NCI-H526 treated with DMSO at 0.1 percent for 48 hours (cell line): ENCODE results near the gene TRPM4.
"Not testable (repeated sequence)": the region's sequence is repeated elsewhere in the genome, so short reads cannot be mapped to it uniquely, and the experiment has no call there.

Experiments used
- DNase-seq: peaks from one replicate; lab custom pipeline; 2025; lab: John Stamatoyannopoulos, UW

The TRPM4 gene

DNA sequence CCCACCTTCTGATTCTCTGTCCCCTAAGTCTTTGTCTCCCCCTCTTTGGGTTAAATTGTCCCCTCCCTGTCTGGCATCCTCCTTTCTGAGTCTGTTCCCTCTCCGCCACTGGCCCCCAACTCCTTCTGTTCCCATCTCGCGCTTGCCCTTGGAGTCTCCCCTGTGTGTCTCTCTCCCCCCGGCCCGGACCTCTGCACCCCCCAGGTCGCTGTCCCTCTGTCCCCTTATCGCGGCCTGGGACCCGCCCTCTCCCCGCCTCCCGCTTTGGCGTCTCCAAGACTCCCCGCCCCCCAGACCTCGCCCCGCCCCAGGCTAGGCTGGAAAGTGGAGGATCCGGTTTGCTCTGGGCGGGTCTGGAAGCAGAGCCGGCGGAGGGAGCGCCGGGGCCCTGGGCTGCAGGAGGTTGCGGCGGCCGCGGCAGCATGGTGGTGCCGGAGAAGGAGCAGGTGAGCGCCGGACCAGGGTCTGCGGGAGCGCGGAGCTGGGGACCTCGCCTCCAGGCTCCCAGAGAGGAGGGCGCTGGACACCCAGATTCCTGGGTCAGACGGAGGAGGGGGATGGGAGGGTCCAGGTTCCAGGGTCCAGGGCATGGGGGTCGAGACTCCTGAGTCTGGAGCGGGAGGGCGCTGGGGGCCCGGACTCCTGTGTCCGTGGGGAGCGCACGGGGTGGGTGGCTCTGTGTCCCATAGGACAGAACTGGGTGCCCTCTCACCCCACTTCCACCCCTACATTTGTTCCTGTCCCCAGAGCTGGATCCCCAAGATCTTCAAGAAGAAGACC lies at the start of gene TRPM4:
Gene TRPM4, plus strand, starts transcription at position 348 of the 780 bp plus-strand sequence. Its CDS starts 75 bp downstream, at position 423.
- DNase-seq = peak; percentile 78

DNA sequence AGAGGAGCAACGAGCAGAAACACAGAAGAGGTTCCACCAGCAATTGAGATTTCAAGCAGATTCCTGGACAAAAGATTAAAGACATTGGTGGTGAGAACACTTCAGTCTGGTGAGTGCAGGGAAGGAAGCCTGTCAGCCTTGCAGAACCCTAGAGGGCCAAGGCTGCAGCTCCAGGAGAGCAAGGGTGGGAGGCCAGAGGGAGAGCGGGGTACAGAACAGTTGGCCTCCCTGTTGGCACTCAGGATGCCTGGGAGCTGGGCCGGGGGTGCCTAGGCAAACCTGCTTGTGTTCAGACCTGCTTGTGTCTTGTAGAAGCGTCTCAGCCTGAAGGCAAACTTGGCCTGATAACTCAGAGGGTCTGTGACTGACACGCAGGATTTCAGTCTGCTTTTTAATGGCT lies 48.5 kb upstream of the TRPM4 start:
- DNase-seq = no peak

GRCh38 chr19:49109569-49110233 lies 47.9 kb upstream of the TRPM4 start:
- no peak for DNase-seq

GRCh38 chr19:49110567-49110966 lies 47.0 kb upstream of the TRPM4 start:
- DNase-seq = no peak

- no peak for DNase-seq
Observed at GRCh38 chr19:49111218-49111998, 46.2 kb upstream of the TRPM4 start.

DNA sequence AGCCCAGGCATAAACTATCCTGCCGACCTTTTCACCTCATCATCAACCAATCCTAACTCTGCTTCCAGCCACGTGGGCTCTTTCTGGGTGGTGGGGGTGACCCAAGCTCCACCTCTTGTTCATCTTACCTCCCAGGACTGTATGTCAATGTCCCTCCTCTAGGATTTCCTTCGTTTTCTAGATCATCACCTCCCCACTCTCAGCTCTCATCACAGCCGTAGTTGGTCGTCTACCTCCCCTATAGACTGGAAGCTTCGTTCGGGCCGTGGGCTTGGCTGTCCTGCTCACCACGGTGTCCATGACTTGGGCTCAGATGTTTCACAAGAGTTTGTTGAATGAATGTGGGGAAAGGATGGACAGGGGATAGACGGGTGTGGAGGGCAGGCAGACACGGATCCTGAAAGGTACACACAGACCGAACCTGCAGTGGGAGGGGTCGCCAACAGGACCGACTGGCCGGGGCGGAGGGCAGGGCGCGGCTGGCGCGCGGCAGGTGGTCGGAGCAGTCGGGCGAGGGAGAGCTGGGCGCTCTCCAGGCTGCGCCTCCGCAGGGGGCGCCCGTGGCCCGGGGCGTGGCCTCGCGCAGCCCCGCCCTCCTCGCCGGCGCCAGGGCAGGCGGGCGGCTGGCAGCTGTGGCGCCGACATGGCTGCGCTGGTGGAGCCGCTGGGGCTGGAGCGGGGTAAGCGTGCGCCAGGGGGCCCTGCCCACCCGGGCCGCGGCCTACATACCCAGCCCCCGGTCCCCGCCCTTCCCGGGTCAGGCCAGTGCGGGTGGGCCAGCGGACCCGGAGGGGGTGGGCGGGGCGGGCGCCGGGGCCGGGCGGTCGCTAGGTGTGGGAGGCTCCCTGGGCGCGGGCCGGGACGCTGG lies 43.6 kb upstream of the TRPM4 start, which contains the start of gene LIN7B:
Gene LIN7B, plus strand, starts transcription at position 609 of the 868 bp plus-strand sequence. Its CDS starts 35 bp downstream, at position 644.
- peak; percentile 30 for DNase-seq

DNA sequence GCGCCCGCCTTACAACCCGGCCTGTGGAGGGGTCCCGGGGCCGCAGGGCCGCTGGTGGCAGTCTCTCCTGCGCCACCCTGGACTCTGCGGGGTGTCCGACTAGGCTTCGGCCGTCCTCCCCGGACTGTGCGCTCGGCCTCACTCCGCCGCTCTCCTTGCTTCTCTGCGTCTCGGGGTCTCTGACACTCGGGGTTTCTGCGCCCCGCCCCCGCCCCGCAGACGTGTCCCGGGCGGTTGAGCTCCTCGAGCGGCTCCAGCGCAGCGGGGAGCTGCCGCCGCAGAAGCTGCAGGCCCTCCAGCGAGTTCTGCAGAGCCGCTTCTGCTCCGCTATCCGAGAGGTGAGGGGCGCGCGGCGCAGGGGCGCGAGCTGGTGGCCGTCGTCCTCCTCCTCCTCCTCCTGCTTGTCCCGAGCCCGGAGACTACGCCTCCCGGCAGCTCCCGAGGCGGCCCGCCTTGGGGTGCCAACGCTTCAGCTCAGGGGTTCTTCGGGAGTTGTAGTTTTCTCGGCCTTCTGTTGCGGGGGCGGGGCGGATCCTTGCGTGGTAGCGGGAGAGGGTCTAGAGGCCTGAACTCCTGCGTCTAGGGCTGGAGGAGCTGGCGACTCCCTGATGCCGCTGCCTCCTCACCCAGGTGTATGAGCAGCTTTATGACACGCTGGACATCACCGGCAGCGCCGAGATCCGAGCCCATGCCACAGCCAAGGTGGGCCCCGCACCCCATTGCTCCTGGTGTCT lies 42.8 kb upstream of the TRPM4 start:
- DNase-seq = peak; percentile 12

DNA sequence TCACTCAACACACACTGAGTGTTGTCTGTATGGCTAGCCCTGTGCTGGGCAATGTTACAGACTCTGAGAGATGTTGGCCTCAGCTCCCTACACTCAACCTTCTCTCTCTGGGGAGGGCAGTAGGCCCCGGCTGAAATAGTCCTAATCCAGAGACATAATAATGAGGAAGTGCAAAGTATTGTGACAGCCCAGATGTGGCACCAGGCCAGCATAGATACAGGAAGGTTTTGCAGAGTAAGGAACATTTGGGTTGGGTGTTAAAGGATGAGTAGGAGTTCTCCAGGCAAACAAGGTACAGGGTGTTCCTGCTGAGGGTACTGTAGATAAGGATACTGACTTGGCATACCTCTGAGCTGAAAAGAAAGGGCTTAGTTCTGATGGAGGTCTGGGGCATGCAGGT lies 41.0 kb upstream of the TRPM4 start:
- no peak for DNase-seq

- no peak for DNase-seq
Observed at GRCh38 chr19:49117677-49118564, 39.7 kb upstream of the TRPM4 start.

- peak; percentile 85 for DNase-seq
Observed at GRCh38 chr19:49118565-49119410, 38.8 kb upstream of the TRPM4 start, which contains the start of gene C19orf73. Gene C19orf73, minus strand, starts transcription at chr19:49119143. Its CDS starts 121 bp downstream, at chr19:49119022.

GRCh38 chr19:49119411-49120324 lies 37.9 kb upstream of the TRPM4 start, which contains the start of gene PPFIA3:
Gene PPFIA3, plus strand, starts transcription at chr19:49119544. Its CDS starts 8,330 bp downstream, at chr19:49127874.
- DNase-seq = peak; percentile 45

DNA sequence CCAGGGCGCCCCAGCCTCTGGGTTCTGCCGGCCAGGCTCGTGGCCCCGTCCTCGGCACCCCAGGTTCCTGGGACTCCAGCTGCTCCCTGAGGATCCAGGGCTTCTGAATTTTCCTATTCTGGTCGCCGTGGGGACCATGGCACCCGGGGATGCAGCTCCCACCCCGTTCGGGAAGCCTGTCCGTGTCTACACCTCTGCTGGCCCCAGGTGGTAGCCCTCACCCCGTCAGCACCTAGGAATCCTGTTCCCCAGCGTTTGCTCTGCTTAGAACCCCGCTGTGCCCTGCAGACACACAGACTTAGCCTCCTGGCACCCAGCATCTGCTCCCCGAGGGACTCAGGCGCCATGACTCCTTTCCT lies 37.3 kb upstream of the TRPM4 start:
- DNase-seq = no peak

GRCh38 chr19:49120868-49121267 lies 36.7 kb upstream of the TRPM4 start:
- no peak for DNase-seq

- DNase-seq = not testable (repeated sequence)
Observed at GRCh38 chr19:49121841-49122240, 35.8 kb upstream of the TRPM4 start.

DNA sequence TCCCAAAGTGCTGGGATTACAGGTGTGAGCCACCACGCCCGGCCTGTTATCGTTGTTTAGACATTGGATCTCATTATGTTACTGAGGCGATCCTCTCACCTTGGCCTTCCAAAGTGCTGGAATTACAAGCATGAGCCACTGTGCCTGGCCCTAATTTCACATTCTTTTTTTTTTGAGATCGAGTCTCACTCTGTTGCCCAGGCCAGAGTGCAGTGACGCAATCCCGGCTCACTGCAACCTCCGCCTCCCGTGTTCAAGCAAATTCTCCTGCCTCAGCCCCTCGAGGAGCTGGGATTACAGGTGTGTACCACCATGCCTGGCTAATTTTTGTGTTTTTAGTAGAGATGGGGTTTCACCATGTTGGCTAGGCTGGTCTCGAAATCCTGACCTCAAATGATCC lies 34.3 kb upstream of the TRPM4 start:
- not testable (repeated sequence) for DNase-seq

- DNase-seq = no peak
Observed at GRCh38 chr19:49125025-49125731, 32.4 kb upstream of the TRPM4 start.

DNA sequence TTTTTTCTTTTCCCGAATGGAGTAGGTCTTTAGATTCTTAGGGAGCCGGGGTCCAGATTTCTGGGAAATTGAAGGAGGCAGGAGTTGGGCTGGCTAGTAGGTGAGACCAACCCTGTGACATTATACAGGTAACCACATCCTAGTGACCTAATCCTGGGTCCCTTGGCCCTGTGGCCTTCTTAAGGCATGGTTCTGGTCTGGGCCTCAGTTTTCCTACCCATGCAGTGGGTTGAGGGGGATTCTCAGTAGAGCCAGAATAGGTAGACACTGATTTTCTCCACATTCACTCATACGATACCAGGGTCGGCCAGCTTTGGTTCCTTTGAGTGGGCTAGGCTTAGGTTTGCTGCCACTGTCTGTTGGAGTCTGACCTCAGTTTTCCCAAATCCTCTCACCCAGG lies 31.0 kb upstream of the TRPM4 start:
- DNase-seq = no peak
